ENCODE measurements around the gene DOCK7.

DNA sequence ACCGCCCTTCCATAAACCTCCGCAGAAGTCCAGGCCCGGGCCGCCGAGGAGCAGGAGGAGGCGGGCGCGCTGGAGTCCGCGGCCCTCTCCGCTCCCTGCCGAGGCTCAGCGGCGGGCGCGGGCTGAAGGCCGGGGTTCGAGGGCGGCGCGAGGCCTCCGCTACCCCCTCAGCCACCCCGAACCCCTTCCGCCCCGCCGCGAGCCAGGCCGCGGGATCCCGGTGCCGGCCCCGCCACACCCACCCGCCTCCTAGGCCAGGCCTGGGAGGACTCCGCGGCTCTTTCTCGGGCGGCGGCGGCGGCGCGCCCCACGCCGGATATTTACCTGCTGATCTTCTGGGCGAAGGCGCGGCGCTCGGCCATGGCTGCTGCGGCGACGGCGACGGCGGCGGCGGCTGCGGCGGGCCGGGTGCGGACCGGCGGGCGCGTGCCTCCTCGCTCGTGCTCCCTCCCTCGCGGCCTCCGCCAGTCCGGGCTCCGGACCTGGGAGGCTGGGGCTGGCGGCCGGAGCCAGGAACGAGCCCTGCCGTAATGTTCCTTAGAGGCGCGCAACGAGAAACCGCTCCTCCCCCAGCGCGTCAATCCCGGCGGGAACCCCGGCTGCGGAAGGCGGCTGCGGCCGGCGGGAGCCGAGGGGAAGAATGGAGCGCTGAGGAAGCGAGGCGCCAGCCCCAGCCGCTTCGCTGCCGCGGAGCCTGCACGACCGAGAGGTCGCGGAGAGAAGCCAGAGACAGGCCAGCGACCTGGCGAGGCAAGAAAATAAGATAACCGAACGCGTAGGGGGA is at the start of gene DOCK7:
- peak in 1 of 4 donors; percentile 46 for TF ChIP-seq POLR2A (IDR thresholded peaks at IDR 0.05)
- TF ChIP-seq, protein P1, sequence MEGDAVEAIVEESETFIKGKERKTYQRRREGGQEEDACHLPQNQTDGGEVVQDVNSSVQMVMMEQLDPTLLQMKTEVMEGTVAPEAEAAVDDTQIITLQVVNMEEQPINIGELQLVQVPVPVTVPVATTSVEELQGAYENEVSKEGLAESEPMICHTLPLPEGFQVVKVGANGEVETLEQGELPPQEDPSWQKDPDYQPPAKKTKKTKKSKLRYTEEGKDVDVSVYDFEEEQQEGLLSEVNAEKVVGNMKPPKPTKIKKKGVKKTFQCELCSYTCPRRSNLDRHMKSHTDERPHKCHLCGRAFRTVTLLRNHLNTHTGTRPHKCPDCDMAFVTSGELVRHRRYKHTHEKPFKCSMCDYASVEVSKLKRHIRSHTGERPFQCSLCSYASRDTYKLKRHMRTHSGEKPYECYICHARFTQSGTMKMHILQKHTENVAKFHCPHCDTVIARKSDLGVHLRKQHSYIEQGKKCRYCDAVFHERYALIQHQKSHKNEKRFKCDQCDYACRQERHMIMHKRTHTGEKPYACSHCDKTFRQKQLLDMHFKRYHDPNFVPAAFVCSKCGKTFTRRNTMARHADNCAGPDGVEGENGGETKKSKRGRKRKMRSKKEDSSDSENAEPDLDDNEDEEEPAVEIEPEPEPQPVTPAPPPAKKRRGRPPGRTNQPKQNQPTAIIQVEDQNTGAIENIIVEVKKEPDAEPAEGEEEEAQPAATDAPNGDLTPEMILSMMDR (IDR thresholded peaks at IDR 0.05), result no peak

All from esophagus squamous epithelium (tissue), 4 donors.